ENCODE results near the gene LDLR.

GRCh38 chr19:11108746-11109145 is 19.5 kb downstream of the LDLR start:
- TF ChIP-seq, protein P1, sequence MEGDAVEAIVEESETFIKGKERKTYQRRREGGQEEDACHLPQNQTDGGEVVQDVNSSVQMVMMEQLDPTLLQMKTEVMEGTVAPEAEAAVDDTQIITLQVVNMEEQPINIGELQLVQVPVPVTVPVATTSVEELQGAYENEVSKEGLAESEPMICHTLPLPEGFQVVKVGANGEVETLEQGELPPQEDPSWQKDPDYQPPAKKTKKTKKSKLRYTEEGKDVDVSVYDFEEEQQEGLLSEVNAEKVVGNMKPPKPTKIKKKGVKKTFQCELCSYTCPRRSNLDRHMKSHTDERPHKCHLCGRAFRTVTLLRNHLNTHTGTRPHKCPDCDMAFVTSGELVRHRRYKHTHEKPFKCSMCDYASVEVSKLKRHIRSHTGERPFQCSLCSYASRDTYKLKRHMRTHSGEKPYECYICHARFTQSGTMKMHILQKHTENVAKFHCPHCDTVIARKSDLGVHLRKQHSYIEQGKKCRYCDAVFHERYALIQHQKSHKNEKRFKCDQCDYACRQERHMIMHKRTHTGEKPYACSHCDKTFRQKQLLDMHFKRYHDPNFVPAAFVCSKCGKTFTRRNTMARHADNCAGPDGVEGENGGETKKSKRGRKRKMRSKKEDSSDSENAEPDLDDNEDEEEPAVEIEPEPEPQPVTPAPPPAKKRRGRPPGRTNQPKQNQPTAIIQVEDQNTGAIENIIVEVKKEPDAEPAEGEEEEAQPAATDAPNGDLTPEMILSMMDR (conservative IDR thresholded peaks at IDR 0.05; ENCODE audit: low read length) = no peak
- TF ChIP-seq EZH2phosphoT487 (IDR thresholded peaks at IDR 0.05; ENCODE audit: borderline replicate concordance) = no peak
